Left ventricle myocardium superior (tissue), 1 donor: Measurements from ENCODE around the gene ABHD15. TPM values are rescaled to one million over a fixed set of nuclear protein-coding genes. Genes with fewer than 3 reads are reported as not detected.

Source experiments
- ATAC-seq: fragments of 200-7000 bp; cut with Tn5 transposase; one replicate; pipeline ENCODE4 v1.9.1; 2020; ENCODE audit warnings: mild to moderate bottlenecking, moderate library complexity
- DNase-seq: peaks from one replicate; pipeline ENCODE4 v3.0.0-alpha.2; 2020
- intact Hi-C: fragments of 100-400 bp; cut with micrococcal nuclease; formaldehyde crosslinking; loops from one replicate; pipeline ENCODE4 v1.11.0; 2022
- total RNA-seq: library from RNA; stranded (reverse); fragmentation: NEBNext Ultra II Directional; extraction: Animal tissue kit (Norgen Biotek cat#: 25700); gene quantifications from one replicate; pipeline ENCODE4 v1.2.1, GENCODE V29; 2021
- donor health status: DM: no; HTN: yes; CAD: no; lungs with severe emphysema.

ABHD15 gene
- total RNA-seq, 1 donor from 2014 or later, result 6.4 TPM

GRCh38 chr17:29585080-29585751 is 18.4 kb upstream of the ABHD15 start:
- ATAC-seq, result peak; percentile 1
- DNase-seq, result peak; percentile 51
- intact Hi-C loops, result no loop called here

GRCh38 chr17:29584452-29585079 is 17.7 kb upstream of the ABHD15 start:
- ATAC-seq (peak; percentile 31), DNase-seq (peak; percentile 65)
- intact Hi-C loops, result no loop called here

GRCh38 chr17:29583324-29584248 is 16.7 kb upstream of the ABHD15 start:
- intact Hi-C loops, result no loop called here
- no peak for DNase-seq

GRCh38 chr17:29582772-29583171 is 15.9 kb upstream of the ABHD15 start:
- DNase-seq, result no peak
- intact Hi-C loops, result no loop called here
- ATAC-seq, result no peak

More at GRCh38 chr17:29583324-29584248, 16.7 kb upstream of the ABHD15 start:
- no peak for ATAC-seq

GRCh38 chr17:29582254-29582765 is 15.5 kb upstream of the ABHD15 start:
- ATAC-seq (no peak), DNase-seq (no peak)
- intact Hi-C loops, result no loop called here

GRCh38 chr17:29581583-29582253 is 14.9 kb upstream of the ABHD15 start:
- no peak for ATAC-seq
- intact Hi-C loops, result no loop called here
- no peak for DNase-seq

- intact Hi-C loops, result no loop called here
- ATAC-seq, result peak; percentile 79
- DNase-seq, result peak; percentile 92
Measured at GRCh38 chr17:29579866-29580771, 13.3 kb upstream of the ABHD15 start.

- ATAC-seq (no peak), DNase-seq (no peak)
- intact Hi-C loops, result no loop called here
Measured at GRCh38 chr17:29578626-29579485, 12.0 kb upstream of the ABHD15 start.

- intact Hi-C loops, result no loop called here
- ATAC-seq (no peak), DNase-seq (peak; percentile 39)
Measured at GRCh38 chr17:29577385-29578211, 10.8 kb upstream of the ABHD15 start.

- ATAC-seq, result no peak
- intact Hi-C loops, result no loop called here
- no peak for DNase-seq
Measured at GRCh38 chr17:29577001-29577370, 10.1 kb upstream of the ABHD15 start.

GRCh38 chr17:29576214-29577000 is 9.6 kb upstream of the ABHD15 start:
- no peak for ATAC-seq
- peak; percentile 31 for DNase-seq
- intact Hi-C loops, result no loop called here

GRCh38 chr17:29575511-29576213 is 8.8 kb upstream of the ABHD15 start:
- intact Hi-C loops, result no loop called here
- no peak for DNase-seq
- no peak for ATAC-seq

GRCh38 chr17:29574732-29575510 is 8.1 kb upstream of the ABHD15 start:
- DNase-seq, result peak; percentile 36
- intact Hi-C loops, result no loop called here
- ATAC-seq, result no peak
